GM21786 (cell line): Measurements from ENCODE around the gene SERTAD1.
A peak's percentile ranks its signal among the peaks of the same experiment; 100 is the strongest.
"Not testable (repeated sequence)": the region's sequence is repeated elsewhere in the genome, so short reads cannot be mapped to it uniquely, and the experiment has no call there.

ENCODE experiments used
- ATAC-seq: cut with Tn5 transposase; IDR thresholded peaks from one replicate; pipeline ENCODE4 v1.9.1; 2021; ENCODE audit not compliant: unreplicated experiment

The SERTAD1 gene

DNA sequence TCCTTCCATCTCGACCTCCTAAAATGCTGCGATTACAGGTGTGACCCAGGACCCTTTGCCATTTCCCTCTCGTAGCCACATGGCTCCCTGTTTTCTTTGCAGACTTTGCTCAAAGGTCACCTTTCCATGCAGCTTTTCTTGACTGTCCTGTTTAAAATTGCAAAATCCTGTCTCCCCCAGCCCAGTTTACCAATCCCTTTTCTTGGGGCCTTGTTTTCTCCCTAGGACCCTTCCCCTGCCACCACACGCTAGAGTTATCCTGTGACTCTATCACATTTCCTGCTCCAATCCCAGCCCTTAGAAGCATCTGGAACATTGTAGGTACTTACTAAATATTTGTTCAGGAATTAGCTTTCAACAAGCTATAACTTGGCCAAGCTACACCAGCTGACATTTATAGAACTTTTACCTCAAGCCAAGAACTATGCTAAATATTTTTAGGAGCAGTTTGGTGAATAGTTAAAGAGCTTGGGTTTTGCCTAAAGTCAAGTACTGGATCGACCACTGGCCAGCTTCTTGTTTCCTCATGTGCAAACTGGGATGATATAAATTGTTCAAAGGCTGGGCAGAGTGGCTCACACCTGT lies 27.5 kb upstream of the SERTAD1 start:
- ATAC-seq = no peak

DNA sequence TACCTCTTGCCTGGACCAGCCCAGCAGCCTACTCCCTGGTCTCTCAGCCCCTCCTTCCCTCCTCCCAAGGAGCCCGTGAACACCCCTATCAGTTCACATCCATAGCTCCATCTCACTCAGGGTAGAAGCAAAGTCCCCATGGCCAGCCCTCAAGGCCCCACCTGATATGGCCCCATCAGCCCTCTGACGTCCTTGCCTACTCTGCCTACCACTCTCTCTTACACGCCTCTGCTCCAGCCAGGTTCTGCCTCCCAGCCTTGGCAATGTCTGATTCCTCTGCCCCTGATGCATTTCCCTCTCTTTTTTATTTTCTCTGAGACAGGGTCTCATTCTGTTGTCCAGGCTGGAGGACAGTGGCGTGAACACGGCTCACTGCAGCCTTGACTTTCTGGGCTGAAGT lies 26.2 kb upstream of the SERTAD1 start:
- ATAC-seq = no peak

DNA sequence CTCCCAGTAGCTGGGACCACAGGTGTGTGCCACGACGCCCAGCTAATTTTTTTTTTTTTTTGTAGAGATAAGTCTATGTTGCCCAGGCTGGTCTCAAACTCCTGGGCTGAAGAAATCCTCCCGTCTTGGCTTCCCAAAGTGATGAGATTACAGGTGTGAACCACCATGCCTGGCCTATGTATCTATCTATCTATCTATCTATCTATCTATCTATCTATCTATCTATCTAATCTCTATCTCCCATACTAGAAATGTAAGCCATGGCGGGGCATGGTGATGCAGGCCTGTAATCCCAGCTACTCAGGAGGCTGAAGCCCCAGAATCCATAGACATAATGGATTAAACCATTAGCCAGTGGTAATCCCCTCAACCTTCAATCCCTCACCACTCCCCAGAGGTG lies 24.9 kb upstream of the SERTAD1 start:
- ATAC-seq = no peak

DNA sequence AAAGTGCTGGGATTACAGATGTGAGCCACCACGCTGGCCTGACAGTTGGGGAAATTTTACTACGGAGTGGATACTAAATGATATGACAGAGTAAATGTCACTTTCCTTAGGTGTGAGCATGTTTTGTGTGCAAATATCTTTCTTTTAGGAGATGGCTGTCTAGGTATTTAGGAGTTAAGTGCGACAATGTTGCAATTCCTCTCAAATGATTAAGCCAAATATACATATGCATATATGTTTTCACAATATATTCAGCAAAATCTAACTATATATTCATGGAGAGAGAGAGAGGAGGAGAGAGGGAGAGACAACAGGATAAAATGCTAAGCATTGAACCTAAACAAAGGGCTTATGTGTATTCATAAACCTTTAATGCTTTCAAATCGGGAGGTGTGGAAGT lies 23.7 kb upstream of the SERTAD1 start:
- ATAC-seq = no peak

DNA sequence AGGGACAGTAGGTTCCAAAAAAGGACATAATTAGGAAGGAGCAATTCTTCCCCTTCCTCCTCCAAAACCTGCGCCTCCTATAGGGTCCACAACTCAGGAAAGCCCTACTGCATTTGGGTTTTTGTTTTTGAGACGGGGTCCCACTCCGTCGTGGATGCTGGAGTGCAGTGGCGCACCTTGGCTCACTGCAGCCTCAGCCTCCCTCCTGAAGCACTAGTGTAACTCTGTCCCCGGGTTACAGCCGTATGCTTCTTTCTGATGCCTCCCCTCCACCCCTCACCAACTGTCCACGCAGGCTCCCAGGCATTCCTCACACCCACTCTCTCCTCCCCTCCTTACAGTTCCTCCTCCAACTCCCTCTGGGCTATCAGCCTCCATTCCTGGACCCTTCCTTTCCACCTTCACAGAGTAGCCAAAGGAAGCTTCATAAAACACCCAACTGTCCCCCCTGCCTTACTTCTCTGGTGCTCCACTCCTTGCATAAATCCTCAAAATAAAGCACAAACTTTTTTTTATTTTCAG lies 20.5 kb upstream of the SERTAD1 start:
- ATAC-seq = no peak

DNA sequence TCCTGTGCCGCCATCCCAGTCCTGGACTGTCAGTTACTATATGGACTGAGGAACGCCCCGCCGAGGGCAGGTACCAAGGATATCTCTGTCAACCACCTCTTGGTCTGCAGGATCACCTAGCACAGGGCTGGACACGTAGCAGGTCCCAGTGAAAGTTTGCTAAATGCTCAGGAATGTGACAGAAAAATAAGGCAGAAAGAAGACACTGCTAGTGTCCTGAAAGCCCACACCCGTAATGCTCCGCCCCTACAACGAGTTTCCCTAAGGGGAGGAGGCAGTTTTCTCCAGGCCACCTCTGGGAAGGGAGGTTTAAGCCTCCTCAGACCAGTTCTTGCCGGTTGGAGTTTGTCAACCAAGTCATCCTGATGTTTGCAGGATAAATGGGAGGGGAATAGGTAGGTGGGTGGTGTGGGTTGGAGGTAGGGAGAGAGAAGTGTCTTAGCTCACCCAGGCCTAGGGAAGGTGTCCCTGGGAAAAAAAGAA lies 20.0 kb upstream of the SERTAD1 start:
- no peak for ATAC-seq

DNA sequence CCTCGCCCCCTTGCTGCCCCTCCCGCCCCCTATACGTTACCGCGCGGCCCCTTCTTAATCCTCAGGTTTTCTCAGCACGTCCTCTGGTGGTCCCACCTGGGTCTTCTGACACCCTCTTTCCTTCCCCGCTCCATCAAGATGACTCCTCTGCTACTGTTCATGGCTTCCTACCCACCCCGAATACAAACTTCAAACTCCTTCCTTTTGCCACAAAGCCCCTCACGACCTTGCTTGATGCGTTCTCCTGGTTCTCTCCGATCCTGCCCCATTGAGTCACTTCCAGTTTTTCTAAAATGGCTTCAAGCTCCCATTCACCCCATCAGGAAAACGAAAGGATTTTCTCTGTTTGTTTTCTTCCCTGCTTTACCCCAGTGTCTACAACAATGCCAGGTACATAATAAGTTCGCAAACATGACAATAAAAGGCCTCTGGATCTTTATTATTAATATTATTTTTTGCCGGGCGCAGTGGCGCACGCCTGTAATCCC lies 19.1 kb upstream of the SERTAD1 start:
- ATAC-seq = no peak

DNA sequence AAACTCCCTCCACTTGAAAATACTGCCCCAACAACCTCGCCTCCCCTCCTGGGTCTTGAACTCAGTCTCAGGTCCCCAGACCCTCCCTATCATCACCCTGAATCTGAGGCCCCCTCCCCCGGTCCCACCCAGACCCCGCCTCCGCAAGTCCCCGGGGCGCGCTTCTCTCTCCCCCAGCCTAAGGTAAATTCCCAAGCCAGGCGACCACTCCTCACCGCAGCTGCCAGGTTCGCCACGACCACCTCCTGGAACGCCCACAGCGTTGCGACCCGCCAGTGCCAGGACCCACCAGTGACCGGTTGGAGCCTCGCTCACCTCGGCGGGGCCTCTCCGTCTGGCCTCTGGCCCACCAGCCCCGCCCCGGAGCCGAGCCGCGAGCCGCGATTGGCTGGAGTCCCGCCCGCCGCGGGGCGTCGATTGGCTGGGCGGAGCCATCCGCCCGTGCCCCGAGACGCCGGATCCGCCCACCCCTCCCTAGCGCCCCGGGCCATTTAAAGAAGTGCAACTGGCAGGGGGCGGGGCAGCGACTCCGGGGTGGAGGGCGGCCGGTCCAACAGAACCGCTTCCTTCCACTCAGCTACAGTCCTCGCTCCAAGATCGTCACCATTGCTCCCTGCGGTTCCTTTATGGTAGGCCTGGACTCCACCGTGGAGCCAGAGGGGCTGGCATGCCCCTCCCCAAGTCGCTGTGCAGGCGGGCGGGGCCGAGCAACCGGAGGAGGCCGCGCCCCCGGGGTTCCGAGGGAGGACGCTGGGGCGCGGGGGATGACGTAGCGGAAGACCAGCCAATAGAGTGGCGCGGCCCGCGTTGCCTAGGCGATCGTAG lies 18.4 kb upstream of the SERTAD1 start, which contains the start of gene SERTAD3:
SERTAD3 (minus strand) TSS at position 336 of the 825 bp plus-strand sequence. CDS start 2,255 bp downstream, outside the sequence.
- peak; percentile 67 for ATAC-seq

DNA sequence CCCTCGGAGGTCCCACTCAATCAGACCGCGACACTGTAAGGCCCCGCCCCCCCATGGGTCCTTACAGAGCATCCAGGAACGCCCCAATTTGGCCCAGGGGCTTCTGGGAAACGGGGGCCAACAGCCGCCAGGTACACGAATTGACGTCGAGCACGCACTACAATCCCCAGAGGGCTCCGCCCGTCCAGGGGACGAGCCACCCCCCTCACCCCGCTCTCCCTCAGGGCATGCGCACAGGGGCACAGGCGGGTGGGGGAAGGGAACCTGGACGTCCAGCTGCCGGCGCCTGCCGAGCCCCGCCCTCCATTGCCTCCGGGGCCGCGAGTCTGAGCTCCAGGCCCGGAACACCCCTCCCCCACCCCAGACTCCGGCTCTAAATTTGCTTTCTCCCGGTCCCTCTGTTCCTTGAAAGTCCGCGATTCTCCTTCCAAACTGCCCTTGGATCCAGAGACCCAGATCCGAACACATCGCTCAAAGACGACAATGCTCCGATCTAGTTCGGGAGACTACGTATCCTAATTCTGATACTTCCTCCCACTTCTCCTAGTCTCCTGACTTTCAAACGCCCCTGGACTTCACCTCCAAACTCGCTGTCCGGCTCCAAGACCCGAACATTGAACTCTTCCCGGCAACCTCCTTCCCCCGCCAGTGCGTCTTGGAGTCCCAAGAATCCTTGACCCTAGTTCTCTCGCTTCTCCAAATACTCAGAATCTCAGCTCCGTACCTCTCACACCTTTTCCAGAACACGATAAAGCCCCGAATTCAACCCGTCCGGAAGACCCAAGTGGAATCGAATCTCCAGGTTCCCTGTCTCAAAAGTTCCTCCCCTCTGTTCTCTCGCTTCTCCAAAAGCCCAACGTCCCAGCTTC lies 17.6 kb upstream of the SERTAD1 start:
- ATAC-seq = peak; percentile 73

DNA sequence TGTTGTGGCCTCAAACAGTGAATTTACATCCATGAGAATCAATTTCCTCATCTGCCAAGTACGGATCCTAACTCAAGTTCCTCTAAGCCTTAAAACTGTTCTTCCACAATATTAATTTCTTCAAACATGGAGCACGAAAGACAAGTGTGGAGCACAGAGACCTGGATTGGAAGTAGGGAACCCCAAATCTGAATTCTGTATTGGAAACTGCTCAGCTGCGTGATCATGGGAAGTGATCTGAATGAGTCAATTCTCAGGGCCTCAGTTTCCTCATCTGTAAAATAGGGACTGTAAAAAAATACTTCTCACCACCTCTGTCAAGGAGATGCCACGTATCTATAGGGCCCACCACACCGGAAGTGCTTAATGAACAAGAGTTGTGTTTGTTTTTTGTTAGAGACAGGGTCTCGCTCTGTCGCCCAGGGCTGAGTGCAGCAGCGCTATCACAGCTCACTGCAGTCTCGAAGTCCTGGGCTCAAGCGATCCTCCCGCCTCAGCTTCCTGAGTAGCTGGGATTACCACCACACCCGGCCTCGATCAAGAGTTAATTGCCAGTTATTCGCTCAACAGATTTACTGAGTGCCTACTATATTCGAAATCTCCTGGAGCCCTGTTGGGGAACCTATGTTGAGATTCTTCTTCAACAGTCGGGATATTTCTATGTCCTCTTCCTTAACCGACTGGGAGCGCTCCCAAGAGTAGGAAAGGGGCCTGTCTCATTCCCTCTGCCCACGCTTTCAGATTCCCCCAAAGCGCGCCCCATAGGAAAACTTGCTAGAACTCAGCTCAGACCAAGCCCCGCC lies 16.7 kb upstream of the SERTAD1 start:
- no peak for ATAC-seq

DNA sequence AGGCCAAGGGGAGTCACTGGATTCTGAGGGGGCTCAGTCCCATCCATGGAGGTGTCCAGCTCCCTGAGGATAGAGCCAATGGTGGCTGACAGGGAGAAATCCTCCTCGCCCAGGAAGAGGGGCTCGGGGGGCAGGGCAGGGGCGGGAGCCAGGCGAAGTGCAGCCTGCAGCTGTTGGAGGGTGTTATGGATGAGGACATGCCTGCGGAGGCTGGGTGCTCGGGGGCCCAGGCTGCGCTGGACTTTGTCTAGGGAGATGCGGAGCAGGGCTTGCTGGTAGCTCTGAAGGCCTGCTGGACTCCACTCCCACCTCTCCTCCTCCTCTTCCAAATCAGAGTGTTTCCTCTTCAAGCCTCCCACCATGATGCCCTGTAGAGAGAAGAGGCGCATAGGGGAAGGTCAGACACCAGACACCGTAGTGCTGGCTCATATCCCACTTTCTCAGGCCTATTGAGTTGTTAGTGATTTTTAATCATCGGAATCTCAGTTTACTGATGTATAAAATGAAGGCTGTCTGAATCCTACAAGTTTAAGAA lies 16.0 kb upstream of the SERTAD1 start:
- no peak for ATAC-seq

DNA sequence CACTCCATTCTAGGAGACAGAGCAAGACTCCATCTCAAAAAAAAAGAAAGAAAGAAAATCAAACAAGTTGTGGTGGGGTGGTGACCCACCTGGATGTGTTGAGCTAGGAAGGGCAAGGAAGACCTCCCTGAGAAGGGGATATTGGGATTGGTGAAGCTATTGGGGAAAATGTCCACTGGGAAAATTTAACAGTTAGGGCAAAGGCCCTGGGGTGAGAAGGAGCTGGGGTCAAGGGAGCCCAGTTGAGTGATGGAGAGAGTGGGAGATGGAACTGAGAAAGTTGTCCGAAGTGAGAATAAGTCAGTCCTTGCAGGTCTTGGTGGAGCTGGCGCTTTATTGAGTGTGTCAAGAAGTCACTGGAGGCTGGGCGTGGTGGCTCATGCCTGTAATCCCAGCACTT lies 12.5 kb upstream of the SERTAD1 start:
- ATAC-seq = no peak

DNA sequence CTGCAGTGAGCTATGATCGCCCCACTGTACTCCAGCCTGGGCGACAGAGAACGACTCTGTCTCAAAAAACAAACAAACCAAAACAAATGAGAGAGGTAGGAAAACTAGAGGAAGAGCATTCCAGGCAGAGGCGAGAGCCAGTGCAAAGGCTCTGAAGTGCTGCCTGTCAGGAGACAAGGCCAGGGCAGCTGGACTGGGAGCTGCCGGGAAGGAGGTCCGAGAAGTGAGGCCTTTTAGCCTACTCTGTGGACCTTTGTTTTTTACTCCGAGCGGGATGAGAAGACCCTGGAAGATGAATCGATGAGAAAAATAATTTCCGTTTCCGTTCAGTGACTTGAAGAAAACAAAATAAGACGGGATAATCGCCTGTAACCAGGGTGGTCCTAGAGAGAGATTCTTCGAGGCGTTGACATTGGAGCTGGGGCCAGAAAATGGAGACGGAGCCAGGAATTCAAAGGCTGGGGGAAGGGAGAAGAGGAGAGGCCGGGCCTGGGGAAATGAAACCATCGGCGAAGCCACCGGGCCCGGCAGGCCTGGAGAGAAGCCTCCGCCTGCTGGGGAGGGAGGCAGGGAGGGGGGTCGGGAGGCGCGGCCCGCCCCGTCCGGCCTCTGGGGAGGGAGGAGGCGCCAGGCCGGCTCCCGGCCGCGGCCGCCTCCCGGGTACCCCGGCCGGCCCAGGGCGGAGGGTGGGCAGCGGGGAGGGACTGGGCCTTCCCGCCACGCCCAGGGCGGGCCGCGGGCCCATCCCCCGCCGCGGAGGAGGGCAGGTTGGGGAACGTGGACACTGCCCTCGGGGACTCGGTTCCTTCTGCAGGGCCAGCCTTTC lies 7.8 kb upstream of the SERTAD1 start:
- no peak for ATAC-seq

DNA sequence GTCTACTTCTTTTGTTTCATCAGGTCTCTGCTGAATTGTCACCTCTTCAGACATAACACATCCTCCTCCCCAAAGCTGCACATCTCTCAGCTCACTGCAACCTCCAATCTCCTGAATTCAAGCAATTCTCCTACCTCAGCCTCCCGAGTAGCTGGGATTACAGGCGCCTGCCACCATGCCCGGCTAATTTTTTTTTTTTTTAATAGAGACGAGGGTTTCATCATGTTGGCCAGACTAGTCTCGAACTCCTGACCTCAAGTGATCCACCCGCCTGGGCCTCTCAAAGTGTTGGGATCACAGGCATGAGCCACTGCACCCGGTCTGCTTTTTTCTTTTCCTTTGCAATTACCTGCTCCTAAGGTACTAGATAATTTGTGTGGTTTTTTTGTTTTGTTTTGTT lies 7.0 kb upstream of the SERTAD1 start:
- not testable (repeated sequence) for ATAC-seq

DNA sequence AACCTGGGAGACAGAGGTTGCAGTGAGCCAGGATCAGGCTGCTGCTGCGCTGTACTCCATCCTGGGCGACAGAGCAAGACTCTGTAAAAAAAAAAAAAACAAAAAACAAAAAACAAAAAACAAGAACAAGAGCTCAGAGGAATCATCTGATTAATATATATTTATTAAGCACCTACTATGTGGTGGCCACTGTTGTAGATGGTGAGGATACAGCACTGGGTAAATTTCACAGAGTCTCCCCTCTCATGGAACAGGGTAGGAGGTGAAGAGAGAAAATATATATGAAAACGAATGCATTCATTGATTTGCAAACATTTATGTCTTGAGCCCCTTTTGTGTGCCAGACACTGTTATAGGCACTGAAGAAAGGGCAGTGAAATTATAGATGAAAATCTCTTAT lies 5.9 kb upstream of the SERTAD1 start:
- ATAC-seq = no peak

DNA sequence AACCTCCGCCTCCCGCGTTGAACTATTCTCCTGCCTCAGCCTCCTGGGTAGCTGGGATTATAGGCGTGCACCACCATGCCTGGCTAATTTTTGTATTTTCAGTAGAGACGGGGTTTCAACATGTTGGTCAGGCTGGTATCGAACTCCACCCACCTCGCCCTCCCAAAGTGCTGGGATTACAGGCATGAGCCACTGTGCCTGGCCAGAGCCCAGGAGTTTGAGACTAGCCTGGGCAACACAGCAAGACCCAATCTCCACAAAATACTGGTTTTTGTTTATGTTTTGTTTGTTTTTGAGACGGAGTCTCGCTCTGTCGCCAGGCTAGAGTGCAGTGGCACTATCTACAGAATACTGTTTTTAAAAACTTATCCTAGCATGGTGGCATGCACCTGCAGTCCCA lies 4.5 kb upstream of the SERTAD1 start:
- ATAC-seq = not testable (repeated sequence)

DNA sequence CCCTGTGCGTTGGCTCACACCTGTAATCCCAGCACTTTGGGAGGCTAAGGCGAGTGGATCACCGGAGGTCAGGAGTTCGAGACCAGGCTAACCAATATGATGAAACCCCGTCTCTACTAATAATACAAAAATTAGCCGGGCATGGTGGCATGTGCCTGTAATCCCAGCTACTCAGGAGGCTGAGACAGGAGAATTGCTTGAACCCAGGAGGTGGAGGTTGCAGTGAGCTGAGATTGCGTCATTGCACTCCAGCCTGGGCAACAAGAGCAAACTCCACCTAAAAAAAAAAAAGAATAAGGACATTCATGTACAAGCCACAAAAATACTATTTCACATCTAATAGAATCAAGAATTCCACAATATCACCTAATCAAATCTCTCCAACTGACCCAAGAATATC lies 2.4 kb upstream of the SERTAD1 start:
- not testable (repeated sequence) for ATAC-seq

DNA sequence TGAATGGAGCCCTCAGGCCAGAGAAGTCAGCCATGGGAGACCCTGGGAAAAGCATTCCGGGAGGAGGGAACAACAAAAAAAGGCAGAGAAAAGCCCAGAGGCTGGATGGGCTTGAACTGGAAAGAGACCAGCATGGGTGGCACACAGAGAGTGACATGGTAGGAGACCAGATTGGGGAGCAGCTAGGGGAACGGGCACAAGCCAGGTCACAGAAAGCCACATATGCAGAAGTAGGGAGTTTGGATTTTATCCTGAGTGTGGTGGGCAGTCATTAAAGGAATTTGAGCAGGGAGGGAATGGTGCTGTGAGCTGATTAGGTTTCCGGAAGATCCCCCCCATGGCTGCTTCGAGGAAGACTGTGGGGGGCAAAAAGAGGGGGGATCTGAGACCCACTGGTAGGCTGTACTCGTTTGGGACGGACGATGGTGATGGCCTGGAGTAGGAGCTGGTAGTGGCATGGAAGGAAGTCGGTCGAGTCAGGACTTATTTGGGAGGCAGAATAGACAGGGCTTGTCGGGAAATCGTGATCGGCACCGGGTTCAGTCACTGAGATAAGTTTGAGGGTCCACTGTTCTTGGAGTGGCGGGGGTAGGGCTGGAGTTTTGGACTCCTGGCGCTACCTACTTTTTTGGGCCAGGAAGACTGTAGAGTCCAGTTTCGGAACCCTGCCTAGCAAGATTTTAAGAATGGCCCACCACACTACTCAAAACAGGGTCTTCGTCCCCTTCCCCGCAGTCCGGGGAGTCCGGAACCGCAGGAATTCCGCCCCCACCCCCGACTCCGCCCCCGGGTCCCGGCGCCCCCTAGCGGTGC lies 949 bp downstream of the SERTAD1 start:
- ATAC-seq = no peak
